Ishikawa (cell line): ENCODE measurements around the gene INKA2.

Experiments
- CEBPB ChIP-seq: IDR thresholded peaks from 2 replicates; pipeline ENCODE4 v1.6.1; 2012
- CREB1 ChIP-seq: IDR thresholded peaks from 2 replicates; pipeline ENCODE4 v1.6.1; 2012; ENCODE audit warnings: low read depth
- EGR1 ChIP-seq: IDR thresholded peaks from 2 replicates; pipeline ENCODE4 v1.6.1; 2012
- EP300 ChIP-seq: IDR thresholded peaks from 2 replicates; pipeline ENCODE4 v1.6.1; 2012; ENCODE audit warnings: borderline replicate concordance
- FOXM1 ChIP-seq: IDR thresholded peaks from 2 replicates; pipeline ENCODE4 v1.6.1; 2012; ENCODE audit warnings: low read depth, borderline replicate concordance
- MAX ChIP-seq: IDR thresholded peaks from 2 replicates; pipeline ENCODE4 v1.6.1; 2012
- NFIC ChIP-seq: IDR thresholded peaks from 2 replicates; pipeline ENCODE4 v1.6.1; 2012
- RAD21 ChIP-seq: IDR thresholded peaks from 2 replicates; pipeline ENCODE4 v1.6.1; 2012; ENCODE audit warnings: low read depth
- TAF1 ChIP-seq: IDR thresholded peaks from 2 replicates; pipeline ENCODE4 v1.6.1; 2012; ENCODE audit warnings: low read depth, mild to moderate bottlenecking
- TCF12 ChIP-seq: IDR thresholded peaks from 2 replicates; pipeline ENCODE4 v1.6.1; 2012; ENCODE audit warnings: low read depth
- TEAD4 ChIP-seq: IDR thresholded peaks from 2 replicates; pipeline ENCODE4 v1.6.1; 2012
- YY1 ChIP-seq: IDR thresholded peaks from 2 replicates; pipeline ENCODE4 v1.6.1; 2012; ENCODE audit warnings: low read depth
- ZBTB7A ChIP-seq: IDR thresholded peaks from 2 replicates; pipeline ENCODE4 v1.6.1; 2012; ENCODE audit warnings: low read depth
- TF ChIP-seq, protein P1 (sequence below): IDR thresholded peaks from 2 replicates; pipeline ENCODE4 v1.6.1; 2012
- TF ChIP-seq, protein P2 (sequence below): IDR thresholded peaks from 2 replicates; pipeline ENCODE4 v1.6.1; 2012; ENCODE audit warnings: low read depth, mild to moderate bottlenecking

INKA2 gene

DNA sequence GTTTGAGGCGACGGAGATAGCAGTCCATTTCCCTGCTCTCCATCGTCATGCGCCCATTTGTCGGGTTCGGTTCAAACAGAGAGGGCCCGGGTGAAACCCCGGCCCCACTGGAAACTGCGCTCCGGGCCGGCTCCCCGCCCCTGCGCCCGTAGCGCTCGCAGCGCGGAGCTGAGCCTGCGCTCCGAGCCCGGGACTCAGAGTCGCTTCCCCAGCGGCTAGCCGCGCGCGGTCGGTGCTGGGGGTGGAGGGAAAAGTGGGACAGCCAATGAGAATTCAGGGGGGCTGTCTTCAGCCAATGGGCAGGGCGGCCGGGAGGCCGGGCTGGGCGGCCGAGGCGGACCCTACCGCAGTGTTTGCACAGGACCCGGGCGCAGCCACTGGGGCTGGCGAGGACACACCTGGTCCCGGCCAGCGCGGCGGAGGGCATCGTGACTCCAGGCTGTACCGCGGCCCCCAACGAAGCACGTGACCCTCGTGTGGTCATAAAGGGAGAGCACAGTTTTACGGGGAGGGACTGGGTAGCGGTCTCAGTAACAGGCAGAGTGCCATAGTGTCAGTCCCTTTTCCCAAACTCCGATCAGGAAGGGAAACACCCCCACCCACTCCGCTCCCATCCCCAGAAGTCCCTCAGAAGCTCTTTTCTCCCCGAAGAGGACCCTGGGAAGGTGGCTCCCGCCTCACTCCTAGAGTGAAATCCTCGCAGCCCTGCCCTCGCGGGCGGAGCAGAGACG, at the start of gene INKA2:
TSS of gene INKA2 (minus strand) at position 202 of the 731 bp plus-strand sequence. CDS start at position 49, 153 bp downstream.
- TF ChIP-seq EP300 (no peak), NFIC (no peak), YY1 (no peak), MAX (peak; percentile 89), CEBPB (no peak), TAF1 (no peak), ZBTB7A (0 out of 2 replicates have a peak, but pooled peaks have one; percentile 5), TEAD4 (no peak), EGR1 (no peak), FOXM1 (no peak), RAD21 (no peak), TCF12 (0 out of 2 replicates have a peak, but pooled peaks have one; percentile 12), CREB1 (no peak)
- TF ChIP-seq, protein P1, sequence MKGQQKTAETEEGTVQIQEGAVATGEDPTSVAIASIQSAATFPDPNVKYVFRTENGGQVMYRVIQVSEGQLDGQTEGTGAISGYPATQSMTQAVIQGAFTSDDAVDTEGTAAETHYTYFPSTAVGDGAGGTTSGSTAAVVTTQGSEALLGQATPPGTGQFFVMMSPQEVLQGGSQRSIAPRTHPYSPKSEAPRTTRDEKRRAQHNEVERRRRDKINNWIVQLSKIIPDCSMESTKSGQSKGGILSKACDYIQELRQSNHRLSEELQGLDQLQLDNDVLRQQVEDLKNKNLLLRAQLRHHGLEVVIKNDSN, result peak; percentile 83
- TF ChIP-seq, protein P2, sequence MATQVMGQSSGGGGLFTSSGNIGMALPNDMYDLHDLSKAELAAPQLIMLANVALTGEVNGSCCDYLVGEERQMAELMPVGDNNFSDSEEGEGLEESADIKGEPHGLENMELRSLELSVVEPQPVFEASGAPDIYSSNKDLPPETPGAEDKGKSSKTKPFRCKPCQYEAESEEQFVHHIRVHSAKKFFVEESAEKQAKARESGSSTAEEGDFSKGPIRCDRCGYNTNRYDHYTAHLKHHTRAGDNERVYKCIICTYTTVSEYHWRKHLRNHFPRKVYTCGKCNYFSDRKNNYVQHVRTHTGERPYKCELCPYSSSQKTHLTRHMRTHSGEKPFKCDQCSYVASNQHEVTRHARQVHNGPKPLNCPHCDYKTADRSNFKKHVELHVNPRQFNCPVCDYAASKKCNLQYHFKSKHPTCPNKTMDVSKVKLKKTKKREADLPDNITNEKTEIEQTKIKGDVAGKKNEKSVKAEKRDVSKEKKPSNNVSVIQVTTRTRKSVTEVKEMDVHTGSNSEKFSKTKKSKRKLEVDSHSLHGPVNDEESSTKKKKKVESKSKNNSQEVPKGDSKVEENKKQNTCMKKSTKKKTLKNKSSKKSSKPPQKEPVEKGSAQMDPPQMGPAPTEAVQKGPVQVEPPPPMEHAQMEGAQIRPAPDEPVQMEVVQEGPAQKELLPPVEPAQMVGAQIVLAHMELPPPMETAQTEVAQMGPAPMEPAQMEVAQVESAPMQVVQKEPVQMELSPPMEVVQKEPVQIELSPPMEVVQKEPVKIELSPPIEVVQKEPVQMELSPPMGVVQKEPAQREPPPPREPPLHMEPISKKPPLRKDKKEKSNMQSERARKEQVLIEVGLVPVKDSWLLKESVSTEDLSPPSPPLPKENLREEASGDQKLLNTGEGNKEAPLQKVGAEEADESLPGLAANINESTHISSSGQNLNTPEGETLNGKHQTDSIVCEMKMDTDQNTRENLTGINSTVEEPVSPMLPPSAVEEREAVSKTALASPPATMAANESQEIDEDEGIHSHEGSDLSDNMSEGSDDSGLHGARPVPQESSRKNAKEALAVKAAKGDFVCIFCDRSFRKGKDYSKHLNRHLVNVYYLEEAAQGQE, result no peak

GRCh38 chr1:111786669-111787207, 47.5 kb upstream of the INKA2 start:
- no peak for TF ChIP-seq TAF1
- TF ChIP-seq TEAD4, result no peak
- TF ChIP-seq EGR1, result no peak
- TF ChIP-seq FOXM1, result no peak
- no peak for TF ChIP-seq YY1
- TF ChIP-seq CEBPB, result no peak
- TF ChIP-seq CREB1, result no peak
- no peak for TF ChIP-seq NFIC
- no peak for TF ChIP-seq MAX
- TF ChIP-seq EP300, result no peak
- TF ChIP-seq, protein P1, result no peak
- TF ChIP-seq TCF12, result no peak
- no peak for TF ChIP-seq ZBTB7A
- no peak for TF ChIP-seq RAD21
- TF ChIP-seq, protein P2, result no peak

GRCh38 chr1:111784273-111784901, 45.2 kb upstream of the INKA2 start:
- no peak for TF ChIP-seq TAF1
- TF ChIP-seq TEAD4, result no peak
- no peak for TF ChIP-seq ZBTB7A
- TF ChIP-seq, protein P1, result no peak
- no peak for TF ChIP-seq EP300
- no peak for TF ChIP-seq YY1

GRCh38 chr1:111779546-111779945, 40.4 kb upstream of the INKA2 start:
- TF ChIP-seq, protein P1, result no peak
- TF ChIP-seq MAX (no peak), FOXM1 (no peak), ZBTB7A (no peak), EP300 (no peak), NFIC (no peak), RAD21 (no peak), CEBPB (no peak), CREB1 (no peak), TCF12 (no peak), TAF1 (no peak), YY1 (no peak), TEAD4 (no peak), EGR1 (no peak)
- TF ChIP-seq, protein P2, result no peak
